MCF 10A (cell line): Measurements from ENCODE around the gene UCK2. TPM values are rescaled to one million over a fixed set of nuclear protein-coding genes. Genes with fewer than 3 reads are reported as not detected.

Source experiments
- BruUV-seq: library from RNA; stranded (reverse); fragments of 400-500 nt; replicated peaks from 2 replicates; lab custom pipeline; 2021; lab: Mats Ljungman, UMichigan
- CTCF ChIA-PET: fragments of 300-600 bp; sonication (Branson Sonifier 250); formaldehyde crosslinking; extraction: SDS; loops from one replicate; lab custom pipeline; 2021; ENCODE audit warnings: antibody characterized with exemption, inconsistent platforms; lab: Yijun Ruan, JAX
- POLR2A ChIA-PET: fragments of 300-600, 350-650 bp; sonication (Branson Sonifier 250); formaldehyde crosslinking; extraction: SDS; loops from one replicate; lab custom pipeline; 2020; ENCODE audit warnings: antibody characterized with exemption, inconsistent platforms; lab: Yijun Ruan, JAX
- DNase-seq: peaks from one replicate; pipeline ENCODE4 v3.0.0-alpha.2; 2018; ENCODE audit not compliant: unreplicated experiment
- H3K27ac Mint-ChIP-seq: one replicate; pipeline ENCODE4 v1.8.0; 2022; ENCODE audit warnings: mild to moderate bottlenecking, low read depth, mixed read lengths; ENCODE audit not compliant: unreplicated experiment
- H3K27me3 Mint-ChIP-seq: one replicate; pipeline ENCODE4 v1.8.0; 2022; ENCODE audit warnings: mixed read lengths; ENCODE audit not compliant: insufficient read depth, unreplicated experiment
- H3K36me3 Mint-ChIP-seq: one replicate; pipeline ENCODE4 v1.8.0; 2022; ENCODE audit warnings: mild to moderate bottlenecking, moderate library complexity, mixed read lengths; ENCODE audit not compliant: insufficient read depth, unreplicated experiment
- H3K4me1 Mint-ChIP-seq: one replicate; pipeline ENCODE4 v1.8.0; 2022; ENCODE audit warnings: mixed read lengths; ENCODE audit not compliant: insufficient read depth, unreplicated experiment
- H3K4me3 Mint-ChIP-seq: one replicate; pipeline ENCODE4 v1.8.0; 2022; ENCODE audit warnings: mild to moderate bottlenecking, moderate library complexity, mixed read lengths; ENCODE audit not compliant: unreplicated experiment
- H3K9me3 Mint-ChIP-seq: one replicate; pipeline ENCODE4 v1.8.0; 2022; ENCODE audit warnings: mixed read lengths; ENCODE audit not compliant: unreplicated experiment
- intact Hi-C: fragments of 100-400 bp; cut with micrococcal nuclease; formaldehyde crosslinking; loops from 2 replicates; pipeline ENCODE4 v1.14.1; 2022
- total RNA-seq: library from RNA; stranded (reverse); gene quantifications from 2 replicates; pipeline ENCODE4 v1.2.3, GENCODE V29; 2022
- TF ChIP-seq, protein P1 (sequence below): fragments of 200-600 bp; IDR thresholded peaks from one replicate; pipeline ENCODE4 v1.8.0; 2022; ENCODE audit warnings: antibody characterized with exemption, mild to moderate bottlenecking; ENCODE audit not compliant: unreplicated experiment

Gene UCK2
- total RNA-seq, 1 experiment from 2014 or later = 144 TPM

GRCh38 chr1:165858967-165859845 lies 31.8 kb downstream of the UCK2 start:
- CTCF ChIA-PET = interaction anchor here (0.5 to 5.3 kb wide), 10 partner anchors 13 to 1485 kb away, joined by 3 to 23 read pairs (median 3); no protein-coding TSS in a partner anchor
- peaks cover 64% of the 10 kb centered on the region for H3K4me1 Mint-ChIP-seq

DNA sequence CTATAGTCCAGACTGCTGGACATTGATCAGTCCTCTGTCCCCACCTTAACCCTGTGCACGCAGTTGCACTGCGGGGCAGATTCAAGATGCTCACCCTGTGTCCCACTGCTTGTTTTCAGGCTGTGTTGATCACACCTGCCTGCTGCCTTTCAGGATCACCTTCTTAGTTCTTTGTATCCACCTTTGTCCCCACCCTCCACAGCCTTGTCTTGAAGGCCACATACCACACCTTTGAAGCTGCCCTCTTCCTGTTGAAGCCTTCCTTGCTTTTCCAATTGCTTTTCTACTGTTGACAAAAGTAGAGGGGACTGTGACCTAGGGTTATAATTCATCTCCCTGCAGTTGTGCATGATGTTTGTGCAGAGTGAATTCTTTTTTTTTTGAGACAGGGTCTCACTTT lies 32.7 kb downstream of the UCK2 start:
- intact Hi-C loops = no loop called here
- peak overlapping the region; percentile 65 for H3K27ac Mint-ChIP-seq
- TF ChIP-seq, protein P1, sequence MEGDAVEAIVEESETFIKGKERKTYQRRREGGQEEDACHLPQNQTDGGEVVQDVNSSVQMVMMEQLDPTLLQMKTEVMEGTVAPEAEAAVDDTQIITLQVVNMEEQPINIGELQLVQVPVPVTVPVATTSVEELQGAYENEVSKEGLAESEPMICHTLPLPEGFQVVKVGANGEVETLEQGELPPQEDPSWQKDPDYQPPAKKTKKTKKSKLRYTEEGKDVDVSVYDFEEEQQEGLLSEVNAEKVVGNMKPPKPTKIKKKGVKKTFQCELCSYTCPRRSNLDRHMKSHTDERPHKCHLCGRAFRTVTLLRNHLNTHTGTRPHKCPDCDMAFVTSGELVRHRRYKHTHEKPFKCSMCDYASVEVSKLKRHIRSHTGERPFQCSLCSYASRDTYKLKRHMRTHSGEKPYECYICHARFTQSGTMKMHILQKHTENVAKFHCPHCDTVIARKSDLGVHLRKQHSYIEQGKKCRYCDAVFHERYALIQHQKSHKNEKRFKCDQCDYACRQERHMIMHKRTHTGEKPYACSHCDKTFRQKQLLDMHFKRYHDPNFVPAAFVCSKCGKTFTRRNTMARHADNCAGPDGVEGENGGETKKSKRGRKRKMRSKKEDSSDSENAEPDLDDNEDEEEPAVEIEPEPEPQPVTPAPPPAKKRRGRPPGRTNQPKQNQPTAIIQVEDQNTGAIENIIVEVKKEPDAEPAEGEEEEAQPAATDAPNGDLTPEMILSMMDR = no peak
- ChIA-PET POLR2A (interaction anchor here (0.7 to 2.5 kb wide), 3 partner anchors 39 to 228 kb away, joined by 3 to 9 read pairs (median 4); partner anchors contain the start of gene TMCO1), CTCF (interaction anchor here (0.7 to 5.3 kb wide), 8 partner anchors 12 to 1484 kb away, joined by 3 to 23 read pairs (median 4); no protein-coding TSS in a partner anchor)
- H3K4me3 Mint-ChIP-seq = no peak overlapping the region
- DNase-seq = no peak
- H3K9me3 Mint-ChIP-seq = no peaks in the 10 kb centered on the region
- no peaks in the 10 kb centered on the region for H3K27me3 Mint-ChIP-seq
- BruUV-seq = no TSS peak
- no peaks in the 10 kb centered on the region for H3K36me3 Mint-ChIP-seq
- H3K4me1 Mint-ChIP-seq = peaks cover 57% of the 10 kb centered on the region

More at GRCh38 chr1:165858967-165859845, 31.8 kb downstream of the UCK2 start:
- intact Hi-C loops = no loop called here
- Mint-ChIP-seq H3K36me3 (no peaks in the 10 kb centered on the region), H3K9me3 (no peaks in the 10 kb centered on the region), H3K27me3 (no peaks in the 10 kb centered on the region), H3K27ac (peak overlapping the region; percentile 65), H3K4me3 (no peak overlapping the region)
- POLR2A ChIA-PET = interaction anchor here (0.6 to 2.5 kb wide), 7 partner anchors 16 to 227 kb away, joined by 3 to 9 read pairs (median 3); partner anchors contain the start of gene TMCO1
- TF ChIP-seq, protein P1 = no peak
- DNase-seq = no peak
- no TSS peak for BruUV-seq

- CTCF ChIA-PET = interaction anchor here (0.6 to 5.3 kb wide), 6 partner anchors 10 to 493 kb away, joined by 3 to 23 read pairs (median 5); no protein-coding TSS in a partner anchor
- TF ChIP-seq, protein P1 = no peak
- no peaks in the 10 kb centered on the region for H3K27me3 Mint-ChIP-seq
- POLR2A ChIA-PET = interaction anchor here (3.0 kb wide), 1 partner anchor 33 kb away, joined by 12 read pairs; no protein-coding TSS in a partner anchor
- H3K36me3 Mint-ChIP-seq = peaks cover 13% of the 10 kb centered on the region
- peaks cover 64% of the 10 kb centered on the region for H3K4me1 Mint-ChIP-seq
- no TSS peak for BruUV-seq
- intact Hi-C loops = no loop called here
- no peak overlapping the region for H3K4me3 Mint-ChIP-seq
- no peak overlapping the region for H3K27ac Mint-ChIP-seq
- no peaks in the 10 kb centered on the region for H3K9me3 Mint-ChIP-seq
- no peak for DNase-seq
These were observed 34.5 kb downstream of the UCK2 start for GRCh38 chr1:165861911-165862310.

DNA sequence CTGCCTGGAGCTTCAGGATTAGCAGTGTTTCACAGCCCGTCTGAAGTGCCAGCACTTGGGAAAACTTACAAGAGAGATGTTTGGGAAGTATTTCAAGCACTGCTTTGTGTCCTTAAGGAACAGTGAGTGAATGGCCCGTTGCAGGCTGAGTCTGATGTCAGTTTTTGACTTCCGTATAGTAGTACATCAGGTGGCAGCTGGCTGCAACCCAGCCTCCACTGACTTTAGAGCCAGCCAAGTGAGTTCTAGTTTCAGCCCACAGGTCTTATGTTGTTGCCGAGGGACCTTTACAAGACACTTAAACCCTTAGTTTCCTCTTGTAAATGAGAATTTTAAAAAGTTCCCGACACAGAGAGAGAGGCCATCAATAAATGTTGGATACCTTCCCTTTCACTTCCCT lies 35.0 kb downstream of the UCK2 start:
- ChIA-PET CTCF (interaction anchor here (0.6 to 5.3 kb wide), 10 partner anchors 10 to 494 kb away, joined by 3 to 23 read pairs (median 4); no protein-coding TSS in a partner anchor), POLR2A (interaction anchor here (0.8 to 3.0 kb wide), 5 partner anchors 34 to 93 kb away, joined by 3 to 12 read pairs (median 3); partner anchors contain the start of genes TMCO1 and UCK2)
- DNase-seq = no peak
- Mint-ChIP-seq H3K36me3 (peaks cover 13% of the 10 kb centered on the region), H3K9me3 (no peaks in the 10 kb centered on the region), H3K4me3 (no peak overlapping the region), H3K27me3 (no peaks in the 10 kb centered on the region), H3K4me1 (peaks cover 58% of the 10 kb centered on the region), H3K27ac (peak overlapping the region; percentile 1)
- no TSS peak for BruUV-seq
- TF ChIP-seq, protein P1 = no peak
- intact Hi-C loops = no loop called here
